CD4-positive, alpha-beta T cell treated with Interferon gamma for 1 hour (primary cell): ENCODE results near the gene PARP14.

Source experiments
- DNase-seq: peaks from one replicate; pipeline ENCODE4 v3.0.0-alpha.2; 2020

The PARP14 gene

GRCh38 chr3:122772827-122773226 lies 92.2 kb downstream of the PARP14 start:
- no peak for DNase-seq

- no peak for DNase-seq
Observed at GRCh38 chr3:122773944-122774509, 93.4 kb downstream of the PARP14 start.

- no peak for DNase-seq
Observed at GRCh38 chr3:122774564-122774963, 93.9 kb downstream of the PARP14 start.

GRCh38 chr3:122776675-122777468 lies 96.2 kb downstream of the PARP14 start:
- DNase-seq: no peak

- no peak for DNase-seq
Observed at GRCh38 chr3:122777563-122777962, 96.9 kb downstream of the PARP14 start.
